Fibroblast of lung (primary cell): Measurements from ENCODE around the gene TRIM54. TPM values are rescaled to one million over a fixed set of nuclear protein-coding genes. Genes with fewer than 3 reads are reported as not detected.

Source experiments
- DNase-seq, 2 donors: peaks; one replicate each; pipeline versions ENCODE4 v3.0.0 to v3.0.0-alpha.2; 2010; ENCODE audit warnings: low read depth in 2 of 2
- H2AFZ ChIP-seq: 2 replicates; pipeline ENCODE4 v1.5.1; 2012; ENCODE audit warnings: low read length, control low read depth, inconsistent platforms
- H3K27ac ChIP-seq: 2 replicates; pipeline ENCODE4 v1.5.1; 2011; ENCODE audit warnings: low read length, control low read depth; ENCODE audit not compliant: insufficient read depth
- H3K27me3 ChIP-seq: 2 replicates; pipeline ENCODE4 v1.5.1; 2011; ENCODE audit warnings: mild to moderate bottlenecking, low read length; ENCODE audit not compliant: control insufficient read depth, insufficient read depth
- H3K36me3 ChIP-seq: 2 replicates; pipeline ENCODE4 v1.5.1; 2011; ENCODE audit warnings: low read length; ENCODE audit not compliant: control insufficient read depth, insufficient read depth
- H3K4me1 ChIP-seq: 2 replicates; pipeline ENCODE4 v1.5.1; 2011; ENCODE audit warnings: low read length; ENCODE audit not compliant: control insufficient read depth, insufficient read depth; ENCODE audit errors: extremely low read depth
- H3K4me2 ChIP-seq: 2 replicates; pipeline ENCODE4 v1.5.1; 2011; ENCODE audit warnings: low read length, control low read depth; ENCODE audit not compliant: insufficient read depth; ENCODE audit errors: extremely low read depth
- H3K4me3 ChIP-seq, 4 experiments: fragments of 200-600 bp in 1 of 4; sonication (generic) in 1 of 4; replicated peaks in 1 of 4; 2 replicates each; pipeline ENCODE4 v1.5.1; 2011 to 2016; ENCODE audit warnings: low read length in 4 of 4, low read depth in 3 of 4, mild to moderate bottlenecking in 3 of 4, control low read depth in 2 of 4, inconsistent platforms in 1 of 4, mixed read lengths in 1 of 4; ENCODE audit not compliant: insufficient read depth in 1 of 4; ENCODE audit errors: control extremely low read depth in 1 of 4
- H3K79me2 ChIP-seq: 2 replicates; pipeline ENCODE4 v1.5.1; 2012; ENCODE audit warnings: mild to moderate bottlenecking, low read length, inconsistent platforms; ENCODE audit not compliant: control insufficient read depth, insufficient read depth
- H3K9ac ChIP-seq: 2 replicates; pipeline ENCODE4 v1.5.1; 2011; ENCODE audit warnings: mild to moderate bottlenecking, low read length, control low read depth; ENCODE audit not compliant: insufficient read depth
- H3K9me3 ChIP-seq: 2 replicates; pipeline ENCODE4 v1.5.1; 2012; ENCODE audit warnings: low read depth, low read length; ENCODE audit not compliant: control insufficient read depth, insufficient read depth
- H4K20me1 ChIP-seq: 2 replicates; pipeline ENCODE4 v1.5.1; 2011; ENCODE audit warnings: low read length; ENCODE audit not compliant: control insufficient read depth, insufficient read depth; ENCODE audit errors: extremely low read depth
- EZH2 ChIP-seq: IDR thresholded peaks from 2 replicates; pipeline ENCODE4 v1.5.1; 2012; ENCODE audit warnings: low read length, control low read depth, mild to moderate bottlenecking; ENCODE audit errors: missing control alignments
- polyA plus RNA-seq, 2 donors: library from polyadenylated mRNA; depleted of rRNA in 1 of 2; stranded (reverse) in 1 of 2; unstranded in 1 of 2; fragments of >200 nt; gene quantifications; 2 replicates each; pipeline ENCODE4 v1.2.1, GENCODE V29; 2011 to 2012; ENCODE audit warnings: missing spikeins in 1 of 2
- total RNA-seq: library from RNA; depleted of rRNA; stranded (reverse); fragments of >200 nt; gene quantifications from 2 replicates; pipeline ENCODE4 v1.2.1, GENCODE V29; 2014
- TF ChIP-seq, protein P1 (sequence below), 2 donors: IDR thresholded peaks in 1 of 2; conservative IDR thresholded peaks in 1 of 2; 1 replicate in 1 of 2; 2 replicates in 1 of 2; pipeline ENCODE4 v1.5.1; 2011 to 2012; ENCODE audit warnings: low read length in 2 of 2, control low read depth in 1 of 2, inconsistent platforms in 1 of 2, low read depth in 1 of 2, mild to moderate bottlenecking in 1 of 2

TRIM54 gene
- total and polyA plus RNA-seq, 2 donors (not counting 1 experiment from before 2014, with no cell fraction given), result 0.17 TPM; not detected in 1

DNA sequence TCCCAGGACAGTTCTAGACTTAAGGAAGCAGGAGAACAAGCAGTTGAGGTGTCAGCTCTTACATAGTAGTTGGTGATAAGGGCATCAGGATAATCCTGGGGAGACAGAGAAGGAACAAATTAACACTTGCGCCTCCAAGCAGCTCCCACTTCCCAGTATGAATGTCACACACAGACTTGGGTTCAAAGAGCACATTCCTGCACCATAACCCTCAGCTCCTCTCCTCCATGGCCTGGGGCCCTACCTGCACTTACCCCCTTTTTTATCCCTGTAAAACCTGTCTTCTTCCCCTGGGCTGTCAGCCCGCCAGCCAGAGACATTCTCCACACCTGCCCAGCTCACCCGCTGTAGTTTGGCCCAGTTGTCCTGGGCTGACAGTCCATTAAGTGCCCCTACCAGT is 29.9 kb downstream of the TRIM54 start:
- DNase-seq, result no peak
- no peak overlapping the region for H2AFZ ChIP-seq
- H3K9ac ChIP-seq, result no peak overlapping the region
- peaks cover 2% of the 10 kb centered on the region for H3K36me3 ChIP-seq
- H3K27me3 ChIP-seq, result peaks cover 14% of the 10 kb centered on the region
- no peak overlapping the region for H3K27ac ChIP-seq
- H3K4me2 ChIP-seq, result no peak overlapping the region
- no peaks in the 10 kb centered on the region for H3K4me1 ChIP-seq
- H4K20me1 ChIP-seq, result no peaks in the 10 kb centered on the region
- no peaks in the 10 kb centered on the region for H3K79me2 ChIP-seq
- TF ChIP-seq EZH2, result no peak
- TF ChIP-seq, protein P1, sequence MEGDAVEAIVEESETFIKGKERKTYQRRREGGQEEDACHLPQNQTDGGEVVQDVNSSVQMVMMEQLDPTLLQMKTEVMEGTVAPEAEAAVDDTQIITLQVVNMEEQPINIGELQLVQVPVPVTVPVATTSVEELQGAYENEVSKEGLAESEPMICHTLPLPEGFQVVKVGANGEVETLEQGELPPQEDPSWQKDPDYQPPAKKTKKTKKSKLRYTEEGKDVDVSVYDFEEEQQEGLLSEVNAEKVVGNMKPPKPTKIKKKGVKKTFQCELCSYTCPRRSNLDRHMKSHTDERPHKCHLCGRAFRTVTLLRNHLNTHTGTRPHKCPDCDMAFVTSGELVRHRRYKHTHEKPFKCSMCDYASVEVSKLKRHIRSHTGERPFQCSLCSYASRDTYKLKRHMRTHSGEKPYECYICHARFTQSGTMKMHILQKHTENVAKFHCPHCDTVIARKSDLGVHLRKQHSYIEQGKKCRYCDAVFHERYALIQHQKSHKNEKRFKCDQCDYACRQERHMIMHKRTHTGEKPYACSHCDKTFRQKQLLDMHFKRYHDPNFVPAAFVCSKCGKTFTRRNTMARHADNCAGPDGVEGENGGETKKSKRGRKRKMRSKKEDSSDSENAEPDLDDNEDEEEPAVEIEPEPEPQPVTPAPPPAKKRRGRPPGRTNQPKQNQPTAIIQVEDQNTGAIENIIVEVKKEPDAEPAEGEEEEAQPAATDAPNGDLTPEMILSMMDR (conservative IDR thresholded peaks at IDR 0.05 in 1 of 2, IDR thresholded peaks at IDR 0.05 in 1 of 2; ENCODE audit: low read depth in 1 of 2, low read length in 2 of 2), result no peak
- H3K4me3 ChIP-seq, result no peak overlapping the region
- H3K9me3 ChIP-seq, result no peaks in the 10 kb centered on the region

GRCh38 chr2:27313882-27314645 is 31.8 kb downstream of the TRIM54 start:
- no peak overlapping the region for H3K27ac ChIP-seq
- no peaks in the 10 kb centered on the region for H3K4me1 ChIP-seq
- no peaks in the 10 kb centered on the region for H3K27me3 ChIP-seq
- no peaks in the 10 kb centered on the region for H3K79me2 ChIP-seq
- H4K20me1 ChIP-seq, result no peaks in the 10 kb centered on the region
- DNase-seq, result no peak
- H3K4me3 ChIP-seq, result no peak overlapping the region
- H2AFZ ChIP-seq, result no peak overlapping the region
- H3K9ac ChIP-seq, result no peak overlapping the region
- no peak for TF ChIP-seq EZH2
- TF ChIP-seq, protein P1 (conservative IDR thresholded peaks at IDR 0.05 in 1 of 2, IDR thresholded peaks at IDR 0.05 in 1 of 2; ENCODE audit: low read depth in 1 of 2, low read length in 2 of 2), result no peak
- no peak overlapping the region for H3K4me2 ChIP-seq
- H3K9me3 ChIP-seq, result no peaks in the 10 kb centered on the region
- peaks cover 2% of the 10 kb centered on the region for H3K36me3 ChIP-seq

GRCh38 chr2:27314709-27315108 is 32.5 kb downstream of the TRIM54 start:
- Histone ChIP-seq H4K20me1 (no peaks in the 10 kb centered on the region), H3K4me1 (no peaks in the 10 kb centered on the region), H2AFZ (no peak overlapping the region), H3K36me3 (peaks cover 2% of the 10 kb centered on the region), H3K27ac (no peak overlapping the region), H3K79me2 (no peaks in the 10 kb centered on the region), H3K4me2 (no peak overlapping the region), H3K4me3 (no peak overlapping the region), H3K9ac (no peak overlapping the region), H3K27me3 (no peaks in the 10 kb centered on the region), H3K9me3 (no peaks in the 10 kb centered on the region)
- no peak for DNase-seq
- TF ChIP-seq EZH2, result no peak
- TF ChIP-seq, protein P1 (conservative IDR thresholded peaks at IDR 0.05 in 1 of 2, IDR thresholded peaks at IDR 0.05 in 1 of 2; ENCODE audit: low read depth in 1 of 2, low read length in 2 of 2), result no peak
